ENCODE results near the gene SIX1.

DNA sequence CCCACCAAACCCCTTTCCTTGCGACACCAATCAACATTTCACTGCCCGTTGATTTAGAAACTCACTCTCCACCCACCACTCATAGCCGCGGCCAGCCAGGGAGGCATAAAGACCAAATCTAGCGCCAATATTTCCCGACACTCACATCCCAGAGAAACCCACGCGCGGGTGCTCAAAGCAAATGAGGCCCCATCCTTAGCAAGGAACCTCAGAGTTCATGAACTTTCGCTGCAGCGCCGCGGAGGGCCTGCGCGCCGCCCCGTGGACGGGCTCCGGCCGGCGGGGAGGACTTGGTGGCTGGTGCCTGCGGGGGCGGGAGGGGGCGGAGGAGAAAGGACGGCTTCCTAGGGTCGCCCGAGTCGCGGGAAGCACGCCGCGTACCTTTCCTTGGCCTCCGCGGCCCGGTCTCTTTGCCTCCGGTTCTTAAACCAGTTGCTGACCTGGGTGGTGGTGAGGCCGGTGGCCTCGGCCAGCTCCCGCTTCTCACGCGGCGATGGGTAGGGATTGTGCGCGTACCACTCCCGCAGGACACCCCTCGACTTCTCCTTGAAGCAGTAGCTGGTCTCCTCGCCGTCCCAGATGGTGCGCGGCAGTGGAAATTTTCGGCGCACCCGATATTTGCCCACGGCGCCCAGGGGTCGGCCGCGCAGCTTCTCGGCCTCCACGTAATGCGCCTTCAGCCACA, 886 bp downstream of the SIX1 start:
- TF ChIP-seq CTCF (IDR thresholded peaks at IDR 0.05; ENCODE audit: low read depth, low read length, poor library complexity, severe bottlenecking) (no peak), EZH2phosphoT487 (IDR thresholded peaks at IDR 0.05; ENCODE audit: borderline replicate concordance, low read length) (no peak)

Measured in DOHH2 (cell line).